Adrenal gland (tissue), 12 donors: ENCODE data around the gene SLC31A2. TPM values are rescaled to one million over a fixed set of nuclear protein-coding genes. Genes with fewer than 3 reads are reported as not detected.
A peak's percentile ranks its signal among the peaks of the same experiment; 100 is the strongest.

ENCODE experiments used
- DNase-seq, 7 donors: peaks; one replicate each; pipeline ENCODE4 v3.0.0-alpha.2; 2019 to 2020
- H3K27ac ChIP-seq, 5 donors: fragments of 200-600 bp; sonication (generic) in 4 of 5; 1 replicate in 3 of 5; 2 replicates in 2 of 5; pipeline versions ENCODE4 v1.5.1 to v1.8.0; 2016 to 2020; ENCODE audit warnings: mild to moderate bottlenecking in 1 of 5
- H3K27me3 ChIP-seq: fragments of 200-600 bp; 2 replicates; pipeline ENCODE4 v1.8.0; 2021
- H3K36me3 ChIP-seq, 2 donors: fragments of 200-600 bp; replicated peaks in 1 of 2; 1 replicate in 1 of 2; 2 replicates in 1 of 2; pipeline versions ENCODE4 v1.5.1 to v1.8.0; 2018 to 2022
- H3K4me1 ChIP-seq, 2 donors: fragments of 200-600 bp; replicated peaks in 1 of 2; 1 replicate in 1 of 2; 2 replicates in 1 of 2; pipeline versions ENCODE4 v1.5.1 to v1.8.0; 2018 to 2021
- H3K4me3 ChIP-seq, 4 donors: fragments of 200-600 bp; sonication (generic) in 3 of 4; one replicate each; pipeline ENCODE4 v1.5.1; 2016 to 2018
- H3K9me3 ChIP-seq, 3 donors: fragments of 200-600 bp; sonication (generic) in 1 of 3; replicated peaks in 1 of 3; 1 replicate in 2 of 3; 2 replicates in 1 of 3; pipeline versions ENCODE4 v1.5.1 to v1.8.0; 2016 to 2021
- POLR2A ChIP-seq, 2 donors: fragments of 450-650 bp; IDR thresholded peaks; one replicate each; pipeline ENCODE4 v1.6.1; 2017; ENCODE audit warnings: antibody characterized with exemption in 2 of 2, mild to moderate bottlenecking in 2 of 2, moderate library complexity in 1 of 2
- WGBS, 4 donors: extraction: QIAGEN DNeasy Blood & Tissue Kit in 2 of 4; methylation state at CpG; one replicate each; pipeline versions ENCODE4 v1.1.5 to v1.1.7; 2013 to 2017; 5-methylcytosine and 5-hydroxymethylcytosine counted together
- intact Hi-C, 2 donors: fragments of 100-400 bp; cut with DNase I; formaldehyde crosslinking; loops; one replicate each; pipeline versions ENCODE4 v1.14.1 to v1.15.0; 2022 to 2023
- polyA plus RNA-seq, 3 donors: library from polyadenylated mRNA; stranded (reverse); fragments of 200-250 nt in 2 of 3; fragments of 350-450 nt in 1 of 3; fragmentation: Illumina TruSeq in 1 of 3; extraction: RNeasy Lipid Tissue Mini Kit (QIAGEN cat#74804) in 1 of 3; gene quantifications; one replicate each; pipeline ENCODE4 v1.2.3, GENCODE V29; 2013 to 2014
- total RNA-seq, 9 donors: library from RNA; depleted of rRNA in 4 of 9; stranded (reverse); fragments of >200 nt in 4 of 9; fragments of 120-200 nt in 1 of 9; fragmentation: NEBNext Ultra II Directional in 1 of 9; extraction: Animal tissue kit (Norgen Biotek cat#: 25700) in 1 of 9; gene quantifications; one replicate each; pipeline versions ENCODE4 v1.1.0 to v1.2.4, GENCODE V29; 2013 to 2023
- TF ChIP-seq, protein P1 (sequence below), 6 experiments: fragments of 450-650 bp in 4 of 6; fragments of 200-600 bp in 2 of 6; sonication (generic) in 1 of 6; IDR thresholded peaks; 1 replicate in 5 of 6; 2 replicates in 1 of 6; pipeline versions ENCODE4 v1.5.1 to v1.8.0; 2016 to 2021; ENCODE audit warnings: antibody characterized with exemption in 6 of 6, mild to moderate bottlenecking in 2 of 6, moderate library complexity in 1 of 6
- donor health status: healthy with polysubstance abuse.
- donor health status: Bipolar disorder and iron deficiency.
- donor health status: DM: yes; HTN: yes; CAD: no.
- donor health status: DM: no; HTN: no; CAD: no.
- donor health status: DM: no; HTN: no; CAD: no.
- donor health status: DM: yes; HTN: yes; CAD: no.

SLC31A2 gene
- total and polyA plus RNA-seq, 12 donors, result 9.1 to 50.8 (median 20.9) TPM

DNA sequence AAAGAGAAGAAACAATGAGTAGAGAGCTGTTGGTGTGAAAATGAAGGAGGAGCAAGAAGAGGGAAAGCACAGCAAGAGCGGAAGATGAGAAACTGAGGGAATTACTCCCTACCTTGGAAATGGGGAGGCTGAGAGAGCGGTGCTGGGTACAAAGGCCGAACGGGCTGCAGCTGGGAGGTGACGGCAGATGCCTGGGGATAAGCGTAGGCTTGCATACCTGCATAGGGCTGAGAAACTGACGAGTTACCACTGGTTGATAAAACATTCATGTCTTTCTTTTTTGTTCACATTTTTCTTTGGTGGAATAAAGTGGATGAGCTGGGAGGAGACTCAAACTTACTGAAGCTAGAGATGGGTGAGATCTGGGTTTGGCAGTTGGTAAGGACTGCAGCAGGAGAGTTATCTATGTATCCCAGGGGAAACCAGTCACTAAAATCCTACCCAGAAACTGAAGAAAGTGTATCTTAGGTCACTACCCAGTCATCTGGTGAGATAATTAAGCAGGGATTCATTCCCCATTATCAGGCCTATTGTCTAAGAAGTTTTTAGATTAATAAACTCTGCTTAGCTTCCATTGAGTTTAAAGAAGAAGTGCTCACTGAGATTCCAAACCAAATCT lies 35.4 kb downstream of the SLC31A2 start:
- H3K4me3 ChIP-seq, result no peak overlapping the region
- intact Hi-C loops, result no loop called here
- WGBS, 4 donors, result 96 to 98% (median 97%) methylated on average over 7 of the region's 7 CpGs
- no peaks in the 10 kb centered on the region for H3K27me3 ChIP-seq
- TF ChIP-seq POLR2A (IDR thresholded peaks at IDR 0.05), result no peak
- TF ChIP-seq, protein P1, sequence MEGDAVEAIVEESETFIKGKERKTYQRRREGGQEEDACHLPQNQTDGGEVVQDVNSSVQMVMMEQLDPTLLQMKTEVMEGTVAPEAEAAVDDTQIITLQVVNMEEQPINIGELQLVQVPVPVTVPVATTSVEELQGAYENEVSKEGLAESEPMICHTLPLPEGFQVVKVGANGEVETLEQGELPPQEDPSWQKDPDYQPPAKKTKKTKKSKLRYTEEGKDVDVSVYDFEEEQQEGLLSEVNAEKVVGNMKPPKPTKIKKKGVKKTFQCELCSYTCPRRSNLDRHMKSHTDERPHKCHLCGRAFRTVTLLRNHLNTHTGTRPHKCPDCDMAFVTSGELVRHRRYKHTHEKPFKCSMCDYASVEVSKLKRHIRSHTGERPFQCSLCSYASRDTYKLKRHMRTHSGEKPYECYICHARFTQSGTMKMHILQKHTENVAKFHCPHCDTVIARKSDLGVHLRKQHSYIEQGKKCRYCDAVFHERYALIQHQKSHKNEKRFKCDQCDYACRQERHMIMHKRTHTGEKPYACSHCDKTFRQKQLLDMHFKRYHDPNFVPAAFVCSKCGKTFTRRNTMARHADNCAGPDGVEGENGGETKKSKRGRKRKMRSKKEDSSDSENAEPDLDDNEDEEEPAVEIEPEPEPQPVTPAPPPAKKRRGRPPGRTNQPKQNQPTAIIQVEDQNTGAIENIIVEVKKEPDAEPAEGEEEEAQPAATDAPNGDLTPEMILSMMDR (IDR thresholded peaks at IDR 0.05), result no peak
- H3K36me3 ChIP-seq, result peaks cover 0 to 85% of the 10 kb centered on the region in 2 donors
- H3K27ac ChIP-seq, result no peak overlapping the region
- no peaks in the 10 kb centered on the region for H3K9me3 ChIP-seq
- no peak for DNase-seq
- H3K4me1 ChIP-seq, result peaks cover 0 to 10% of the 10 kb centered on the region in 2 donors

DNA sequence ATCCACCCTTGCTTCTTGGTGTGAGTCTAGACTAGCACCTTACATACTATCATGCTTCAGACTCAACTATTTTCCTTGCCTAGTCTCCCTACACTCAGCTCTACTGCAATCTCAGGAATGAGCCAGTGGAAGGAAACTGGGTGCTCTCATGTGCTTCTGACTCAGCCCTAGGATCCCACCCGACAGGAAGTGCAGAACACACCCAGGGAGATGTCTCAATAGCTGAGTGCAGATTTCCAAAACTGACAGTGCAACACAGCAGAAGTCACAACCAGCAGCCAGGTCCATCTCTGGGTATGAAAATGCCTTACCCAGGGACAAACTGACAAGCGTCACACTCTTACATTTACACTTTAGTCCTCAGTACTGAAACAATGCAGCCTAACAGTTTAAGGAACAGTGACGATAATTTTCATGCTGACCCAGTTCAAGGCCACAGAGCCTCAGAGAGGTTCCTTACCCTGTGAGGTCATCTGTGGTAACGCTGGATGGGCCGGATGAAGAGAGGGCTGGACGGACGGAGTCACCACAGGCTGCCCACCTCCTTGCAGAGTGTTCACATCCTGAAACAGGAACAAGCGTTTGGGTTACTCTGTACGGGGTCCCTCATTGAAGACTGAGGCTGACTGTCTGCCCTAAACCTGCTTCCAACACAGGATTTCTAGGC lies 37.3 kb downstream of the SLC31A2 start:
- peak in 6 of 7 donors; percentile 56 to 82 (median 68) for DNase-seq
- peaks cover 0 to 75% of the 10 kb centered on the region in 2 donors for H3K36me3 ChIP-seq
- H3K27ac ChIP-seq, result peak overlapping the region in 4 of 5 donors; percentile 39 to 87 (median 56)
- TF ChIP-seq, protein P1 (IDR thresholded peaks at IDR 0.05), result no peak
- peak in 1 of 2 donors; percentile 20 for TF ChIP-seq POLR2A (IDR thresholded peaks at IDR 0.05)
- H3K4me1 ChIP-seq, result peaks cover 0 to 10% of the 10 kb centered on the region in 2 donors
- 51 to 65% (median 55%) methylated on average over 9 of the region's 9 CpGs for WGBS, 4 donors
- intact Hi-C loops, result no loop called here
- no peaks in the 10 kb centered on the region for H3K9me3 ChIP-seq
- H3K4me3 ChIP-seq, result no peak overlapping the region
- H3K27me3 ChIP-seq, result no peaks in the 10 kb centered on the region

DNA sequence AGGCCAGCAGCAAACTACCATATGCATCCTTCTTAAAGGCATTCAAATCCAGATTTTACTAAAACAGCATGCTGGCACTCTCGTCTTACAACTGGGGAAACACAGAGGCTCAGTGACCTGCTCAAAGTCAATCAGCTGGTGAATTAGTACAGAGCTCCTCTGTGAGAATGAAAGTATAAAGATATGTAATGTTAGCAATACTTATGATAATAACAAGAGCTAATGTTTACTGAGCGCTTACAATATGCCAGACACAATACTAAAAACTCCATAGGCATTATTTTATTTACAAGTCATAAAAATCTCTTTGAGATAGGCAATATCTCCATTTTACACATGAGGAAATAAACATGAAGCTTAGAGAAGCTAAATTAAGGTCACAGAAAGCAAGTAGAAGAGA lies 41.6 kb downstream of the SLC31A2 start:
- intact Hi-C loops, result no loop called here
- H3K27ac ChIP-seq, result no peak overlapping the region
- TF ChIP-seq, protein P1 (IDR thresholded peaks at IDR 0.05), result no peak
- no peak for TF ChIP-seq POLR2A (IDR thresholded peaks at IDR 0.05)
- peaks cover 0 to 10% of the 10 kb centered on the region in 2 donors for H3K4me1 ChIP-seq
- peaks cover 0 to 50% of the 10 kb centered on the region in 2 donors for H3K36me3 ChIP-seq
- H3K9me3 ChIP-seq, result no peaks in the 10 kb centered on the region
- no peak for DNase-seq
- no peak overlapping the region for H3K4me3 ChIP-seq
- H3K27me3 ChIP-seq, result no peaks in the 10 kb centered on the region
- 62 to 100% (median 83%) methylated on average over 2 of the region's 2 CpGs for WGBS, 4 donors

DNA sequence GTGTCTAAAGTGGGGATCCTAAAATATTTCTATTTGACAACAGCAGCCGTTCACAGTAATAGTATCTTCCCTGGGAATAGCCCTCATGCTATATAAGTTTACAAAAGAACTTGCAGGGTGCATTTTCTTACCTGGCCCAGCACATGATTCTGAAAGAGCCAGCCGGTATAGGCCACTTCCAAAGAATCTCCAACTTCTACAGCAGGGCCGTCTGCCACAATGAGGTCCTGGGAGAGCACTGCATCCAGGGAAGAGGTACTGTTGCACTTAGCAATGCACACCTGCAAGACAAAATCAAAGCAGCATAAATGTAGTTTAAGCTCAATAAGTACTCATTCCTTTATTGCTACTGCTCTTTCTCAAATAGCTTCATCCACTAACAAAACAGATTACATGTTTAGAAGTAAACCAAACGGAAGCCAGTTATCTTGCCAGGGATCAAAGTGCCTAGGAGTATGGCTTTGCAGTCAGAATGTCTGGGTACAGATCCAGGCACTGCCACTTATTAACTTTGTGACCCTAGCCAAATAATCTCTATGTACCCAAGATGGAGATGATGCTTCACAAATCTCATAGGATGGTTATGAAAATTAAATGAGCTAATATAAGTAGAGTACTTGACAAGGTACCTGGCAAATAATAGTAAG lies 49.0 kb downstream of the SLC31A2 start:
- no peaks in the 10 kb centered on the region for H3K4me1 ChIP-seq
- intact Hi-C loops, result no loop called here
- no peak overlapping the region for H3K27ac ChIP-seq
- TF ChIP-seq, protein P1 (IDR thresholded peaks at IDR 0.05), result no peak
- TF ChIP-seq POLR2A (IDR thresholded peaks at IDR 0.05), result no peak
- H3K27me3 ChIP-seq, result no peaks in the 10 kb centered on the region
- H3K36me3 ChIP-seq, result peaks cover 0 to 67% of the 10 kb centered on the region in 2 donors
- 81 to 94% (median 84%) methylated on average over 4 of the region's 4 CpGs for WGBS, 4 donors
- no peak overlapping the region for H3K4me3 ChIP-seq
- no peaks in the 10 kb centered on the region for H3K9me3 ChIP-seq
- DNase-seq, result no peak
